GM18868 (cell line): Measurements from ENCODE around the gene TM6SF1.
"Not testable (repeated sequence)": the region's sequence is repeated elsewhere in the genome, so short reads cannot be mapped to it uniquely, and the experiment has no call there.

ENCODE experiments used
- ATAC-seq: cut with Tn5 transposase; IDR thresholded peaks from one replicate; pipeline ENCODE4 v1.9.1; 2021; ENCODE audit warnings: mild to moderate bottlenecking, moderate library complexity; ENCODE audit not compliant: unreplicated experiment

Gene TM6SF1

GRCh38 chr15:83106994-83107840 is at the start of gene TM6SF1:
TM6SF1 (plus strand) TSS chr15:83107645; CDS start chr15:83107681, 36 bp downstream.
- ATAC-seq, result no peak

GRCh38 chr15:83057696-83058376 is 49.6 kb upstream of the TM6SF1 start:
- no peak for ATAC-seq

- ATAC-seq, result no peak
Measured at GRCh38 chr15:83061680-83062079, 45.8 kb upstream of the TM6SF1 start.

GRCh38 chr15:83062768-83063180 is 44.7 kb upstream of the TM6SF1 start:
- peak; percentile 25 for ATAC-seq

DNA sequence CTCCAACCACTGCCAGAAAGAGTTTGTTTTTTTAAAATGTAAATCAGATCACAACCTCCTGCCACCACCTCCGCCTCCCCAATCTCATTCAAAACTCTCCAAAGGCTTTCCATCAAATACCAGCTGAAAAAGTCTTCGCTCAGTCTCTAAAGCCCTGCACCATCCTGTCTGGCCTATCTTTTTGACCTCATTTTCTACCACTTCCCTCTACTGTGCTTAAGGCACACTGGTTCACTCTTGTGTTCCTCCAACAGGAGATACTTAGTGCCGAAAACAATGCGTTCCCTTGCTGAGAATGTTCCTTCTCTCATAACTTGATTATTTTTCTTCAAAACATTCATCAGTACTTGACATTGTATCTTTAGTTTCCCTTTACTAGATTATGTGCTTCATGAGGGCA is 43.9 kb upstream of the TM6SF1 start:
- ATAC-seq, result no peak

DNA sequence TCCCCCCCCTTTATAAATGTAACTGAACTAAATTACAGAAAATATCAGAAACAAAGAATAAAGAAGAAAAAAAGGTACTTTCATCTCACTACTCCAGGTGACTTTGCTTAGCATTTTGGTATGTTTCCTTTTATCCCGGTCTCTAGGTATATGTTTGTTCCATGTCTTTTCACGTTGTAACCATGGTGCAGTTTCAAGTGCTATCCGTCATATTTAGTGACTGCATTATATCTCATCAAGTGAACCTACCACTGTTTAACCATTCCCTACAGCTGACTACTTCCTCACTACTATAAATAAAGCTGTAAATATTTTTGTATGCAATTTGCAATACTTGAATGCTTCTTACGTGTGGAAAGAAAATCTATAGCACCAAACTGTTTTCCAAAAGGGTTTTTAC is 42.6 kb upstream of the TM6SF1 start:
- no peak for ATAC-seq

- no peak for ATAC-seq
Measured at GRCh38 chr15:83065431-83065830, 42.0 kb upstream of the TM6SF1 start.

DNA sequence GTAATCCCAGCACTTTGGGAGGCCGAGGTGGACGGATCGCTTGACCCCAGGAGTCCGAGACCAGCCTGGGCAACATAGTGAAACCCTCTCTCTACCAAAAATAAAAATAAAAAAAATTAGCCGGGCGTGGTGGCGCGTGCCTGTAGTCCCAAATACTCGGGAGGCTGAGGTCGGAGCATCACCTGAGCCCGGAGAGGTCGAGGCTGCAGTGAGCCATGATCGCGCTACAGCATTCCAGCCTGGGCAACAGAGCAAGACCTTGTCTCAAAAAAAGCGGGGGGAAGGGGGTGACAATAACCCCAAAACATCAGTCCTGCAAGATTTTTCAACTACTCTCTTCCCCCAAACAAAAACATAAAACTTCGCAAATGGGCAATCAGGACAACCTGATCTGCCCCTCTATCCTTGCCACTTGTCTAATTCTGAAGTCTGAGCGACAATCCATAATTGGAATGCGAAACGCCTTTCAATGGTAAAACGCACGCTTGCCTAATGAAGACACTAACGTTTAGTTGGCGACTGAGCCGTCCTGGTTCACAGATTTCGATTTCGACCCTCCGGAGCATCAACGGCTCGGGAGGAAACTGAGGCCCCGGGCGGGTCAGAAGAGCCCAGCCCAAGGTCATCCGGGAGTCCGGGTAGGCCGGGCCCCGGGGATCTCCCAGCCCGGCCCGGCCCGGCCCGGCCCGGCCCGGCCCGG is 41.3 kb upstream of the TM6SF1 start:
- no peak for ATAC-seq

DNA sequence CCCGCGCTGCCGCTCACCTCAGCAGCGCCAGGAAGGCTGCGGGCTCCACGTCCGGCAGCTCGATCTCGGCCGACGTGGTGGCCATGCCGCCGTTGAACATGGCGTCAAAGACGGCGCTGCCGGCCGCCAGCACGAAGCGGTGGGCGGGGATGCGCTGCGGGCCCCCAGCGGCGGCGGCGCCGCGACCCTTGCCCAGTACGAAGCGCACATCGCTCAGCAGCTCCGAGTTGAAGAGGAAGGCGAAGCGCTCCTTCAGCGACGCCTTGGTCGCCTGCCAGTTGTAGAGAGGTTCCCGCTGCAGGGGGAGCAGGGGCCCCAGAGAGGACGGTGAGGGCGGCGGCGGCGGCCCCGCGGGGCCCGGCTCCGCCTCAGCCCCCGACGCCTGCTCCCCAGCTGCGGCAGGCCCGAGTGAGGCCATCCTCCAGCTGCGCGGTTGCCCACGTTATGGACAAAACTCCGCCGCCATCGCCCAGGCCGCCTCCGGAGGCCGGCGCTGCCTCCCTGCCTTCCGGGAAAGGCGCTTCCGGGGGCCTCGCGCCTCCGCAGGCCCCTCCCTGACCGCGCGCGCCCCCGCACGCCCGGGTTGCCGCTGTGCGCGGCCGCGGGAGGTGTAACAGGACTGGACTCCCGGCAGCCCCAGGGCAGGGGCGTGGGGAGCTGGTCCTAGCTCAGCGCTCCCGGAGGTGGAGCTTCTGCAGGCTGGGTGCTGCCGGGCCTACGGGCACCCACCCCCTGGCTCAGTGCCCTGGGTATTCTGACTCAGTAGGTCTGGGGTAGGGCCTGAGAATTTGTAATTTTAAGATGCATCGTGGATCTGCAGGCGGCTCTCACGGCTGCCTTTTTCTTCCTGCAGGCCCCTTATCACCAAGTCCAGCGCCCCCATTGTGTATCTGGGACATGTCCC is 40.5 kb upstream of the TM6SF1 start, which contains the start of gene BTBD1:
Gene BTBD1, minus strand, starts transcription at position 519 of the 904 bp plus-strand sequence. Its CDS starts 101 bp downstream, at position 418.
- peak; percentile 89 for ATAC-seq

GRCh38 chr15:83067638-83067962 is 39.8 kb upstream of the TM6SF1 start:
- ATAC-seq, result no peak

DNA sequence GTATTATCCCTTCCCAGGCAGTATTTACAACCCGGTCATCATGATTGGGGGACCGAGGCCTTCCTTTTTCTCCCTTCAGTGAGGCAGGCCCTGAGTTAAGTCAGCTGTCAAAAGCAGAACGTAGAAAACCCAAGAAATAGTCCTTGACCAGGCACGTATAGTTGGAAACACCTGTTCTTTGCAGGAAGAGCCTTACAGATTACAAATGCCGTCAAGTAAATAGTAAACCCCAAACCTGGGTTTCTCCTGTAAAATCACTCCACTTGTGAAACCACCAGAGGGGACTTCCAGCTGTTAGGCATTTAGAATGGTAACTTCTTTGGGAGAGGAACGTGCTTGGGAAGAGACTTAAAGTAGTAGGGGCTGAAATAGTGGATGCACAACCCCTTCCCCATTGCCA is 39.4 kb upstream of the TM6SF1 start:
- no peak for ATAC-seq

- ATAC-seq, result not testable (repeated sequence)
Measured at GRCh38 chr15:83069211-83069642, 38.2 kb upstream of the TM6SF1 start.

GRCh38 chr15:83077491-83078230 is 29.8 kb upstream of the TM6SF1 start:
- ATAC-seq, result no peak

- ATAC-seq, result no peak
Measured at GRCh38 chr15:83078712-83079111, 28.7 kb upstream of the TM6SF1 start.

GRCh38 chr15:83081256-83082014 is 26.0 kb upstream of the TM6SF1 start:
- ATAC-seq, result no peak

DNA sequence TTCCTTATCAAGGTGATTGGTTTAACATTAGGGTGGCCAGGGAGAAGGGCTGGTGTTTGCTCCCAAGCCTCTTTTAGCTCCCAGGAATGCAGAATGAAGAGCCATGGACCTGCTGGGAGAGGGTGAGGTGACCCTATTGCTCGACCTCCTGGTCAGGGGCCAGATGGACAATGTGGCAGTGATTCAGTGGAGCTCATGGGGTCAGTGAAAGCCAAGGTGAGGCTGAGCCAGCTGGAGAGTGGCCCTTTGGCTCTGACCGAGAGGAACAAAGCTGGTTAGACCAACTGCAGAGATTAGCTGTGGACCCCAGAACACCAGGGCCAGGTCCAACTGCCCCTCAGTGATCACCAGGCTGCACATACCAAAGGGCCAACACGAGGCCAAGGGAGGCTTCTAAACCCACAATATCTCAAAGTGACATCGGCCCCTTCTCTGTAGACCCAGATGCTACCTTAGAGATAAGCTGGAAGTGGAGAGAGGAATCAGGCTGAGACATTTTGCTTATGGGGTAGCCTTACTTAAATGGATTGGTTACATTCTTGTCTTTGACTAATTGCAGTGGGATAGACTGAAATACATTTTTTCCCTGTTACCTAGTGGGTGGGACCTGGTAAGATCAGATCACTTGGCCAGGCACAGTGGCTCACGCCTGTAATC is 24.6 kb upstream of the TM6SF1 start:
- ATAC-seq, result no peak

- not testable (repeated sequence) for ATAC-seq
Measured at GRCh38 chr15:83085461-83085860, 22.0 kb upstream of the TM6SF1 start.

GRCh38 chr15:83085864-83086552 is 21.4 kb upstream of the TM6SF1 start:
- ATAC-seq, result not testable (repeated sequence)
